ENCODE measurements around the gene PLIN3. TPM values are rescaled to one million over a fixed set of nuclear protein-coding genes. Genes with fewer than 3 reads are reported as not detected.
A peak's percentile ranks its signal among the peaks of the same experiment; 100 is the strongest.

PLIN3 gene
- total and polyA plus RNA-seq, 9 of the 15 experiments (the other 6 are each of a cell fraction or from before 2014, with no cell fraction given): 7.5 to 75.6 (median 43.1) TPM

- TF ChIP-seq REST (IDR thresholded peaks at IDR 0.05; ENCODE audit: borderline replicate concordance): peak; percentile 87
- TF ChIP-seq REST (CRISPR knock-in tag; IDR thresholded peaks at IDR 0.05; ENCODE audit: low read depth): peak; percentile 72; the same call in 1 of the 2 replicates
- TF ChIP-seq ESRRB (CRISPR knock-in tag; IDR thresholded peaks at IDR 0.05; ENCODE audit: borderline replicate concordance): no peak
- TF ChIP-seq RBBP5 (IDR thresholded peaks at IDR 0.05; ENCODE audit: borderline replicate concordance, insufficient read depth, low read length, poor library complexity, severe bottlenecking): peak; percentile 97
- no peak for TF ChIP-seq EHMT2 (IDR thresholded peaks at IDR 0.05)
- TF ChIP-seq RBFOX2 (IDR thresholded peaks at IDR 0.05; ENCODE audit: low read depth, low read length): peak; percentile 96
- TF ChIP-seq ZNF586 (CRISPR knock-in tag; conservative IDR thresholded peaks at IDR 0.05): no peak
- peak; percentile 39; the same call in 1 of the 2 replicates for TF ChIP-seq ZBTB7A (IDR thresholded peaks at IDR 0.05; ENCODE audit: borderline replicate concordance, control insufficient read depth, low read depth, low read length)
- TF ChIP-seq CTCF (IDR thresholded peaks at IDR 0.05 in 2 of 3, conservative IDR thresholded peaks at IDR 0.05 in 1 of 3; ENCODE audit: insufficient read depth in 2 of 3, low read depth in 1 of 3, low read length in 3 of 3): peak; percentile 93 to 100 (median 99)
- TF ChIP-seq HES1 (IDR thresholded peaks at IDR 0.05; ENCODE audit: low read depth): no peak
- TF ChIP-seq YY1 (IDR thresholded peaks at IDR 0.05; ENCODE audit: borderline replicate concordance in 1 of 3, control insufficient read depth in 1 of 3, extremely low read depth in 1 of 3, insufficient read depth in 3 of 3, insufficient read length in 1 of 3, insufficient replicate concordance in 2 of 3, low read depth in 1 of 3, low read length in 2 of 3): peak; percentile 99 to 100 (median 99)
- no peak; the same call in 1 of the 2 replicates for TF ChIP-seq KLF1 (tag; IDR thresholded peaks at IDR 0.05)
- TF ChIP-seq ZNF644 (tag; IDR thresholded peaks at IDR 0.05; ENCODE audit: low read depth): peak; percentile 100
- TF ChIP-seq MEF2D (tag; conservative IDR thresholded peaks at IDR 0.05; ENCODE audit: low read depth): peak; percentile 81
These were observed 76.1 kb downstream of the PLIN3 start, which contains the start of gene FEM1A (continued) for GRCh38 chr19:4791183-4792018.

Measured in K562 (cell line).